EL (cell line): ENCODE measurements around the gene MCF2L2.
"Not testable (repeated sequence)": the region's sequence is repeated elsewhere in the genome, so short reads cannot be mapped to it uniquely, and the experiment has no call there.

Source experiments
- DNase-seq: peaks from one replicate; pipeline ENCODE4 v3.0.0-alpha.2; 2016

MCF2L2 gene

DNA sequence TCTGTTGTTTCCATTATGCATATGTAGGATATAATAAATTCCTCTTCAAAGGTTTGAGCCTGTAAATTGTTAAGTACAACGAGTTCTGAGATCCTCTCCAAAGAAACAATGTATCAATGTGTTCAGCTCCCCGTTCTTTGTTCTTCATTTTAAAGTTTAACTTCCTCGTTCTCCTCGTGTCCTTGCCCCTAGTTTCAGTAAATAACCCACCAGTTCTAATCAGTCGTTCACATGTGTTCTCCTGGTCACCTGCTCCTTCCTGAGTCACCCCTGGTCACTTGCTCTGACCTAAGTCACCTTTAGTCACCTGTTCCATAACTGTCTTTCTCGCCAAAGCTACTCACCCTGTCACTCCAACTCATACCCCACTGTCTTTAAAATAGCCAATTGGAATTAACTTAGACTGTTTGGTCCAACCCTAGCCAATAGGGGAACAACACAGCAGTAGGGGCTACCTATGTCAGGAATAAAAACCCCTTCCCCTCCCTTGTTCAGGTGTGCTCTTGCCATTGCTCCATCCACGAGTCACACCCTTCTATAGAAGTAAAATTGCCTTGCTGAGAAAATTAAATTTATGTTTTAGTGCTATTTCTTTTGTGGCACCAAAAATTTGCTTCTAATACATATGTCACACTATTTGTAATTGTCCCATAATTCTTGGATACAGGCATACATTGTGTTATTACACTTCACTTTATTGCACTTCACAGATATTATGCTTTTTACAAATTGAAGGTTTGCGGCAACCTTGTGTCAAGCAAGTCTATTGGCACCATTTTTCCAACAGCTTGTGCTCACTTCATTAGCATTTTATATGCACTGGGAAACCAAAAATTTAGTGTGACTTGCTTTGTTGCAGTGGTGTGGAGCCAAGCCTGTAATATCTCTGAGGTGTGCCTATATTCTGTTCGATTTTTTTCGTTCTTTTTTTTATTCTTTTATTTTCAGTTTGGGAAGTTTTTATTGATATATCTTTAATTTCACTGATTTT is 15.3 kb upstream of the MCF2L2 start:
- DNase-seq, result no peak

GRCh38 chr3:183442994-183443393 is 14.6 kb upstream of the MCF2L2 start:
- no peak for DNase-seq

- not testable (repeated sequence) for DNase-seq
Measured at GRCh38 chr3:183440521-183440920, 12.1 kb upstream of the MCF2L2 start.

GRCh38 chr3:183439515-183439914 is 11.1 kb upstream of the MCF2L2 start:
- DNase-seq, result peak; percentile 9

- DNase-seq, result no peak
Measured at GRCh38 chr3:183438735-183439134, 10.3 kb upstream of the MCF2L2 start.

GRCh38 chr3:183437666-183438564 is 9.5 kb upstream of the MCF2L2 start:
- DNase-seq, result no peak

DNA sequence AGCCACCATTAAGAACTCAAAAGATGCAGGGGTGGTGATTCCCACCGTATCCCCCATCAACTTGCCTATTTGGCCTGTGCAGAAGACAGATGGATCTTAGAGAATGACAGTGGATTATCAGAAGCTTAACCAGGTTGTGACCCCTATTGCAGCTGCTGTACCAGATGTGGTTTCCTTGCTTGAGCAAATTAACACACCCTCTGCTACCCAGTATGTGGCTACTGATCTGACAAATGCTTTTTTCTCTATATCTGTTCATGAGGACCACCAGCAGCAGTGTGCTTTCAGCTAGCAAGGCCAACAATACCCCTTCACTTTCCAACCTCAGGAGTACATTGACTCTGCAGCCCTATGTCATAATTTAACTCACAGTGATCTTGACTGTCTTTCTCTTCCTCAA is 8.6 kb upstream of the MCF2L2 start:
- no peak for DNase-seq

GRCh38 chr3:183435661-183436060 is 7.2 kb upstream of the MCF2L2 start:
- no peak for DNase-seq

- no peak for DNase-seq
Measured at GRCh38 chr3:183434992-183435391, 6.6 kb upstream of the MCF2L2 start.

DNA sequence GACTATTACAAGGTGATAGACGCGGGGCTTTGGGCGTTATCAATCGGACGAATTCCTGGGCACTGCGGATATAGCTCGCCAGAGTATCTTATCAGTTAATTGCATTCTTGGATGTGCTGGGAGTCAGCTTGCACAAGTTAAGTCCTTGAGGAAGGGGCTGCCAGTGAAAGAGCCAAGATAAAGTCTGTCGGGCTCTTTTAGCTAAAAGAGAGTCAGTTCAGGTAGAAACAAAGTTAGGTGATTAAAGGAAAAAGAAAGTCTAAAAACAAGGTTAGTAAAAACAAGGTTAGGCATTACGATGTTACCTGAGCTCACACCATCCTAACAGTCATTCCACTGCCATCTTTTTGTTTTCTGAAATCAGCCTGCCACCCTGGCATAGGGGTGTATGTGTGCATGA is 6.1 kb upstream of the MCF2L2 start:
- DNase-seq, result no peak

DNA sequence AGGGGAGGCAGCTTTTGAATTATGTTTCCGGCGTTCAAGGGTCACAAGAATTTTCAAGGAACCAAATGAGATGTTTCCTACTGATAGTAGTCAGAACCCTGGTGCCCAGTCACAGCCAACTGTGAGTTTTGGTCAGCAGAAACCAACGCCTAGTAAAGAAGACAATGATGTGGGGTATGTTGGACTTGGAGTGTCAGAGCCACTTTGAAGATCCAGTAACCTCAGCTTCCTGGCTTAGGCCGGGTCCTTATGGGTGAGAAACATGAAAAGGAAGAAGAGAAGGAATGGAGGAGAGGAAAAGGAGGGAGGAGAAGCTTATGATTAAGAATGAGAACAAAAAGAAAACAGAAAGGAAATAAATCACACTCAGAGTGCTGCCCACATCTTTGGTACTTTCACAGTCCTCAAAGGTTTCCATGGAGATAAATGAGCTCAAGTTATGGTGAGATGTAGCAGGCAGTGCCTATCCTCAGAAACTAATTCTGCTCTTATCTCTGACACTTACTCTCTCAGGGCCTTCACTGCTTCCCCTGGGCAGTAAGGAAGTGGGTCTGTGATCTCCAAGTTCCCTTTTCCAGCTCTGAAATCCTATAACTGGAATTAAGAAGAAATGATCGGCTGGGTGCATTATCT is 2.0 kb upstream of the MCF2L2 start:
- no peak for DNase-seq

GRCh38 chr3:183427876-183428446 is 458 bp downstream of the MCF2L2 start:
- peak; percentile 52 for DNase-seq

DNA sequence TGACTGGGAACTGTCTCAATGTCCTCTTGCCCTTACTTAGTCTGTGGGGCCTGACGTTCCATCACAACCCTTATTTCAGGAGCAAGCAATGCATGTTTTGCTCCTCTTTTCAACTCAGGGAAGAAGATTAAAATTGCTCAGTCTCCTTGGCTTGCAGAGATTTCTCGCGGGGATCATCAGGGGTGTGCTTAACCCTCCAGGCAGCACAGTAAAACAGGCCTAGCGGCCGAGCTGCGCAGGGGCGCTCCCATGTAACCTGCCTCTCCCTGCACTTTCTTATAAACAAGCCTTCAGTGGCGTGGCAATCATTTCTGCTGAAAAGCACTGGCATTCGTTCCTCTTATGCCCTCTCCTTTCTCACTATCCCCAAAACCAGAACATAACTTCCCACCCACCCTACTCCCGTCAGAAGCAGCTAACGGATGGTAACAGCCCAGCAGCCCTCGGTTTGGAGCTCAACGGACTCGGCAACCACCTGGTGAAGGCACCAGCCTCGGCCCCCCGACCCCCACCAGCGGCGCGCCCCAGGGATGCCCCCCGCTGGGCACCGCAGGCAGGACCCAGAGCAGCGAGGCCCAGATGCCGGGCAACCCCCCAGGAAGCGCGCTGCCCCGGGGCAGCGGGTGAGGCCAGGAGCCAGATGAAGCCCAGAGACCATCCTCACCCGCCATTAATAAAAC is 1.1 kb downstream of the MCF2L2 start:
- DNase-seq, result no peak

DNA sequence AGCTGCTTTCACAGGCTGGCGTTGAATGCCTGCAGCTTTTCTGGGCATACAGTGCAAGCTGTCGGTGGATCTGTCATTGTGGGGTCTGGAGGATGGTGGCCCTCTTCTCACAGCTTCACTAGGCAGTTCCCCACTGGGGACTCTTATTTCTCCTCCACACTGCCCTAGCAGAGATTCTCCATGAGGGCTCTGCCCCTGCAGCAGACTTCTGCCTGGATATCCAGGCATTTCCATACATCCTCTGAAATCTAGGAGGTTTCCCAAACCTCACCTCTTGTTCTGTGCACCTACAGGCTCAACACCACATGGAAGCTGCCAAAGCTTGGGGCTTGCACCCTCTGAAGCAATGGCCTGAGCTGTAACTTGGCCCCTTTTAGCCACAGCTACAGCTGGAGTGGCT is 9.6 kb downstream of the MCF2L2 start:
- not testable (repeated sequence) for DNase-seq

DNA sequence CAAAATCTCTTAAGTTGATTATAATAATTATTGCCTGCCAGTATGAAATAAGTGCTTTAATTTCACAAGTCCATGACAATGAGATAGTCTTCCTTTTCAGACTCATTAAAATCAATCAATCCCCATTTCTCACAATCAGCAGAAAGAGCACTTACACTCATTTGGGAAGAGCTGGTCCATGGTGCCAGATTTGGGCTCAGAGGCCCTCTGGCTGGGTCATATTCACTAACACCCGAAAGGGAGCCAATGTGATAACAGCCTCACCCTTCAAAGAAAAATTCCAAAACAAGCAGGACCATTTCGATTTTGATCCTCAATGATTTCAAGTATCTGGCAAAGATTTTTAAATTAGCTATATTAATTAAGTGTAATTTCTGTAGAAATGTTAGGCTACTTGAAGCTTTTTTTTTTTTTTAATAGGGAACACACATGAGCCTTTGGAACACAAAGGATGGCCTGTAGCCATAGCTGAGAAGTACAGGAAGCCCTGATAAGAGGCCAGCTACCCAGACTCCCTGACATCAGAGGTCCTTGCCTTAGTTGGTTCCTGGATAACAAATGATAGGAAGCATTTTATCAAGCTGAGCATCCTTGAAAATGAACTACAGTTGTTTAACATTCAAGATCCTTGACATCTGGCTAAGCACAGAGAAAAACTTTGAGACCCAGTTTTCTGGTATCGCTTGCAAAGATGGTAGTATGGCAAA is 17.1 kb downstream of the MCF2L2 start:
- no peak for DNase-seq

DNA sequence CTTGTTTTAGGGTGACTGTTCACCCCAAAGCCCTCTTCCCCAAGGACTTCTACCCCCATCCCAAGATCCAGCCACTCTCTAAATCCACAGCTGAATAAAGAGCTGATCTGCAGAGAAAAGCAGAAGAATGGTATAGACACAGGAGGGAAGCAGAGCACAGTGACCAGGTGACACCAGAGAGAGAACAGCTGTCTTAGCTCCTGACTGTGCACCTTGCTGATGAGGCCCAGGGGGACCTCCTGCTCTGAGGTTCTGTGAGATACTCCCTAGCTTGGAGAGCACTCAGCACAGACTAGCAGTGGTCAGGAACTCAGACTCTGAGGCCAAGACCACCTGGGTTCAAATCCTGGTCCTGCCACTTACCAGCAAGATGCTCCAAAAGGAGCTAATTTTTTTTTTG is 17.7 kb downstream of the MCF2L2 start:
- no peak for DNase-seq

- DNase-seq, result peak; percentile 11
Measured at GRCh38 chr3:183410280-183410679, 18.1 kb downstream of the MCF2L2 start.

DNA sequence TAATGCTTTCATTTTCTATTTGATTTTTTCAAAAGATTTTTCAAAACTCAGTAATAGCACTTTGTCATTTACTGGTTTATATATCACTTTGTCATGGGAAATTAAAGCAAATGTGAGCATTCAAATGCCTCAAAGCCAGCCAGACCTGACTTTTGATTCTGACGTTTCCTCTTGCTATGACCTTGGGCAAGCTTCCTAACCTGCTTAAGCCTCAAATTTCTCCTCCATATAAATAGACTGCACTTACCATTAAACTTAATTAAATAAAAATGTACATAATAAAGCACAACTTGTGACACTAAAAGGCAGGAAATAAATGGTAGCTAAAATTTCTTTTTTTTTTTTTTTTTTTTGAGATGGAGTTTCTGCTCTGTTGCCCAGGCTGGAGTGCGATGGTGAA is 19.2 kb downstream of the MCF2L2 start:
- DNase-seq, result no peak

DNA sequence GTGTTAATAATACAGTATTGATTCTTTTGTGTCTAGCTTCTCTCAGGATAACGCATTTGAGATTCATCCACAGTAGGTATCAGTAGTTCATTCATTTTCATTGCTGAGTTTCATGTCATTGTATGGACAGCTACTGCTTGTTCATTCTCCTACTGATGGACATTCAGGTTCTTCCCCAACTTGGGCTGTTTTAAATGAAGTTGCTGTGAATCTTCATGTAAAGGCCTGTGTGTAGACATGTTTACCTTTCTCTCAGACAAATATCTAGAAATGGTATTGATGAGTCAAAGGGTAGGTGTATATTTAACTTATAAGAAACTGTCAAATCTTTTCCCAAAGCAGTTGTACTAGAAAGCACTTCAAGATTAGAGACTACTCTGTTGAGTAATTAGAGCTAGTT is 26.7 kb downstream of the MCF2L2 start:
- no peak for DNase-seq

DNA sequence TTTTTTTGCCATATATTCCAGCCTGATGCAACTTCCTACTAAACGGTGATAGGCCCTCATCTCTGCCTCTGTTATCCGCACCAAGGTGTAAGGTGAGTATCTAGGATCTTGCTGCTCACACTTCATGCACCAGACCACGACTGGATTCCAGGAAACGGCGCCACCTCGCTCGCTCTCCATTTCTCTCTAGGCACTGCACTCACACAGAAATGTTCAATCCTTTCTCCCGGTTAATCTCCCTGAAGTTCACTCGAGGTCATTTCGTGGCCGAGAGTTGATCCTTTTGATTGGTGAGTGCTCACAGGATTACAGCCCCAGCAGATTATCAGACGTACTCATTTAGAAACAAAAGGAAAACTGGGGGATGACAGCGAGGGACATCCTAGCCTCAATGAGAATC is 28.1 kb downstream of the MCF2L2 start:
- no peak for DNase-seq

- DNase-seq, result no peak
Measured at GRCh38 chr3:183396662-183397391, 31.6 kb downstream of the MCF2L2 start.
